ENCODE measurements around the gene ARX.

DNA sequence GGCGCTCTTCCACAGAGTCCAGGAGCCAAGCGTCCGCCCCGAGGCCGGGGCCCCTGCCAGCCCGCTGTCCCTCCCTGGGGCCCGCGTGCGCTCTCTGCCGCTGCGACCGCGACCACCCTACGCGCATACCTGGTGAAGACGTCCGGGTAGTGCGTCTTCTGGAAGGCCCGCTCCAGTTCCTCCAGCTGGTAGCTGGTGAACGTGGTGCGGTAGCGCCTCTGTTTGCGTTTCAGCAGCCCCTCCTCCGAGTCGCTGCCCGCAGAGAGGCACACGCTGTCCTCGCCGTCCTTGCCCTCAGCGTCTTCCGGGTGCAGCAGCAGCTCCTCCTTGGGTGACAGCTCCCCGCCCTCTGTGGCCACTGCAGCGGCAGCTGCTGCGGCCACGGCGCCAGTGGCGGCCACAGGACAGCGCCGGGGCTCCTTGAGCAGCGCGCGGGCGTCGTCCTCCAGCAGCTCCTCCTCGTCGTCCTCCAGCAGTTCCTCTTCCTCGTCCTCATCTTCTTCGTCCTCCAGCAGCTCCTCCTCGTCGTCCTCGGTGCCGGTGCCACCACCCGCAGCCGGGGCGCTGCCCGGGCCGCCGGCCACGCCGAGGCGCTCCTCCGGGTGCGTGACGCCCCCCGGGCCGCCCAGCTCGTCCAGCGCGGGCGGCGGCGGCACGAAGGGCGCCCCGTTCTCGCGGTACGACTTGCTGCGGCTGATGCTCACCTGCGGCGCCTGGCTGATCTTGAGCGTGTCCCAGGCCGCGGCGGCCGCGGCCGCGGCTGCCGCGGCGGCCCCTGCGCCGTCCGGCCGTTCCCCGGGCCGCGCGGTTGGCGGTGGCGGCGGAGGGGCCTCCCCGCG, 2.8 kb downstream of the ARX start:
- TF ChIP-seq EZH2 (IDR thresholded peaks at IDR 0.05; ENCODE audit: insufficient read depth, poor library complexity, severe bottlenecking) (no peak), EZH2phosphoT487 (IDR thresholded peaks at IDR 0.05; ENCODE audit: insufficient read depth, low read depth) (no peak)

Measured in GM23248 (cell line).